Measurements from ENCODE around the gene HMCN1.

Gene HMCN1

GRCh38 chr1:186164773-186165172 is 430.6 kb downstream of the HMCN1 start:
- no peak for DNase-seq (ENCODE audit: low spot score)

GRCh38 chr1:186165303-186165702 is 431.1 kb downstream of the HMCN1 start:
- no peak for DNase-seq (ENCODE audit: low spot score)
- in situ Hi-C loops (cut with MboI; ENCODE audit: low sequenced_read_pairs, unreplicated experiment) = no loop called here
- no peak for TF ChIP-seq CTCF (IDR thresholded peaks at IDR 0.05; ENCODE audit: borderline replicate concordance, control extremely low read depth, extremely low read depth, insufficient read depth, missing control alignments)

More at GRCh38 chr1:186164773-186165172, 430.6 kb downstream of the HMCN1 start:
- TF ChIP-seq CTCF (IDR thresholded peaks at IDR 0.05; ENCODE audit: borderline replicate concordance, control extremely low read depth, extremely low read depth, insufficient read depth, missing control alignments) = no peak
- in situ Hi-C loops (cut with MboI; ENCODE audit: low sequenced_read_pairs, unreplicated experiment) = no loop called here

DNA sequence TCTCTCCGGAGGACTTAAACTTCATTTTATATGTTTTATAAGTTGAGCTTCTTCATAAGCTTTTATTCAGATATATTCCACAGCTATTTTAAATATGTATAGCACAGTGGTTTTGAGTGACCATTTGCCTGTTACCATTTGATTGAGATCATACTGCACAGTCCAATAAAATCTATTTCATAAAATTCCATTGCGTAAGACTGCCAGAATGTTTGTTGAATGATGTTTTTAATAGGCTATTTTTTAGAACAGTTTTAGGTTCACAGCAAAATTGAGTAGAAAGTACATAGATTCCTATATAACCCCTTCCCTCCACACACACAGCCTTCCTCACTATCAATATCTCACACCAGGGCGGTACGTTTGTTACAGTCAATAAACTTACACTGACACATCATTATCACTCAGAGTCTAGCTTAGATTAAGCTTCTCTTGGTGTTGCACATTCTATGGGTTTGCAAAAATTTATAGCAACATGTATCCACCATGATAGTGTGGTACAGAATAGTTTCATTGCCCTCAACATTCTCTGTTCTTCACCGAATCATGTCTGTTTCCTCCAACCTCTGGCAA is 433.0 kb downstream of the HMCN1 start:
- DNase-seq (ENCODE audit: low spot score) = no peak
- TF ChIP-seq CTCF (IDR thresholded peaks at IDR 0.05; ENCODE audit: borderline replicate concordance, control extremely low read depth, extremely low read depth, insufficient read depth, missing control alignments) = no peak
- in situ Hi-C loops (cut with MboI; ENCODE audit: low sequenced_read_pairs, unreplicated experiment) = no loop called here

- DNase-seq (ENCODE audit: low spot score) = no peak
- no peak for TF ChIP-seq CTCF (IDR thresholded peaks at IDR 0.05; ENCODE audit: borderline replicate concordance, control extremely low read depth, extremely low read depth, insufficient read depth, missing control alignments)
- in situ Hi-C loops (cut with MboI; ENCODE audit: low sequenced_read_pairs, unreplicated experiment) = no loop called here
These were observed 441.4 kb downstream of the HMCN1 start for GRCh38 chr1:186175588-186175987.

- in situ Hi-C loops (cut with MboI; ENCODE audit: low sequenced_read_pairs, unreplicated experiment) = no loop called here
- no peak for DNase-seq (ENCODE audit: low spot score)
- TF ChIP-seq CTCF (IDR thresholded peaks at IDR 0.05; ENCODE audit: borderline replicate concordance, control extremely low read depth, extremely low read depth, insufficient read depth, missing control alignments) = no peak
These were observed 444.3 kb downstream of the HMCN1 start for GRCh38 chr1:186178426-186179043.

GRCh38 chr1:186179231-186179630 is 445.0 kb downstream of the HMCN1 start:
- no peak for TF ChIP-seq CTCF (IDR thresholded peaks at IDR 0.05; ENCODE audit: borderline replicate concordance, control extremely low read depth, extremely low read depth, insufficient read depth, missing control alignments)
- in situ Hi-C loops (cut with MboI; ENCODE audit: low sequenced_read_pairs, unreplicated experiment) = no loop called here
- no peak for DNase-seq (ENCODE audit: low spot score)
